Esophagus squamous epithelium (tissue), 5 donors: ENCODE measurements around the gene KIF6. TPM values are rescaled to one million over a fixed set of nuclear protein-coding genes. Genes with fewer than 3 reads are reported as not detected.
A peak's percentile ranks its signal among the peaks of the same experiment; 100 is the strongest.

Experiments
- DNase-seq: peaks from one replicate; lab custom pipeline; 2025; lab: John Stamatoyannopoulos, UW
- H3K27ac ChIP-seq, 4 donors: fragments of 200-600 bp; sonication (generic); one replicate each; pipeline ENCODE4 v1.5.1; 2016 to 2019; ENCODE audit warnings: mild to moderate bottlenecking in 1 of 4
- H3K27me3 ChIP-seq, 4 donors: fragments of 200-600 bp; sonication (generic); 1 replicate in 3 of 4; 2 replicates in 1 of 4; pipeline versions ENCODE4 v1.5.1 to v1.6.0; 2017 to 2021; ENCODE audit warnings: antibody characterized with exemption in 1 of 4
- H3K36me3 ChIP-seq, 3 donors: fragments of 200-600 bp; sonication (generic); one replicate each; pipeline ENCODE4 v1.5.1; 2016 to 2019
- H3K4me1 ChIP-seq, 3 donors: fragments of 200-600 bp; sonication (generic); one replicate each; pipeline ENCODE4 v1.5.1; 2017 to 2019
- H3K4me3 ChIP-seq, 4 donors: fragments of 200-600 bp; sonication (generic); 1 replicate in 3 of 4; 2 replicates in 1 of 4; pipeline ENCODE4 v1.5.1; 2016 to 2019; ENCODE audit warnings: mild to moderate bottlenecking in 2 of 4, moderate library complexity in 1 of 4
- H3K9me3 ChIP-seq, 3 donors: fragments of 200-600 bp; sonication (generic); one replicate each; pipeline ENCODE4 v1.5.1; 2016 to 2019
- CTCF ChIP-seq, 6 experiments: fragments of 450-650 bp in 4 of 6; fragments of 200-600 bp in 2 of 6; sonication (generic) in 2 of 6; IDR thresholded peaks; one replicate each; pipeline ENCODE4 v1.5.1; 2016 to 2019; ENCODE audit warnings: antibody characterized with exemption in 6 of 6, mild to moderate bottlenecking in 4 of 6, moderate library complexity in 4 of 6
- POLR2A ChIP-seq, 4 donors: fragments of 450-650 bp; IDR thresholded peaks; one replicate each; pipeline ENCODE4 v1.6.1; 2017; ENCODE audit warnings: antibody characterized with exemption in 4 of 4, mild to moderate bottlenecking in 4 of 4, moderate library complexity in 3 of 4
- WGBS, 2 donors: methylation state at CpG; one replicate each; pipeline ENCODE4 v1.1.5; 2018; 5-methylcytosine and 5-hydroxymethylcytosine counted together
- intact Hi-C: fragments of 100-400 bp; cut with DNase I; formaldehyde crosslinking; loops from one replicate; pipeline ENCODE4 v1.15.0; 2022
- total RNA-seq, 4 donors: library from RNA; depleted of rRNA; stranded (reverse); fragments of >200 nt; gene quantifications; one replicate each; pipeline ENCODE4 v1.1.0, GENCODE V29; 2016
- donor health status: DM: yes; HTN: yes; CAD: no.

KIF6 gene
- total RNA-seq, 4 donors from 2014 or later: 0.19 TPM; not detected in 3

GRCh38 chr6:39378175-39378959 is 346.8 kb downstream of the KIF6 start:
- Histone ChIP-seq H3K4me1 (peaks cover 0 to 3% (median 0%) of the 10 kb centered on the region in 3 donors), H3K4me3 (no peak overlapping the region), H3K9me3 (no peaks in the 10 kb centered on the region), H3K36me3 (no peaks in the 10 kb centered on the region), H3K27me3 (no peaks in the 10 kb centered on the region), H3K27ac (no peak overlapping the region)
- no peak for DNase-seq
- WGBS, 2 donors: 76 to 89% methylated on average over 9 to 10 of the region's 10 CpGs
- intact Hi-C loops: no loop called here
- no peak for TF ChIP-seq CTCF (IDR thresholded peaks at IDR 0.05)
- TF ChIP-seq POLR2A (IDR thresholded peaks at IDR 0.05): no peak

DNA sequence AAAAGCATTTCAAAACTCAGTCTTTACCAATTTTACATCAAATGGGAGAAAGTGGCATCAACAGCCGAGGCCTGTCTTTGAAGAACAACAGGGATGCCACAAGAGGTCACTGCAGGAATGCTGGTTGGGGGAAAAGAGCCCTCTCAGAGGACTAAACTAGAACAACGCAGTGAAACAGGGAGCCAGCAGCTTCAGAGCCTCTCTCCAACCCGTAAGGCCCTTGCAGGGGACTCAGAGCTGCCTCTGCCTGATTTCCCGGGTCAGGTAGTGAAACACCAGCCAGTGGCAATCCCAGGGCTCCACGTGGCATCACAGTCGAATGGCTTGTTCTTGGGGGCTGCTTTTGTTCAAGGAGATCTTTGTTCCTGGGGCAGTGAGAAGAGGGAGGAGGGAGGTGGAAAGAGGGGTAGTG is 347.7 kb downstream of the KIF6 start:
- H3K27me3 ChIP-seq: no peaks in the 10 kb centered on the region
- no peaks in the 10 kb centered on the region for H3K9me3 ChIP-seq
- 12 to 24% methylated on average over 6 of the region's 6 CpGs for WGBS, 2 donors
- intact Hi-C loops: no loop called here
- DNase-seq: no peak
- TF ChIP-seq CTCF (IDR thresholded peaks at IDR 0.05) (peak in 5 of 6 experiments; percentile 39 to 59 (median 50)), POLR2A (IDR thresholded peaks at IDR 0.05) (no peak)
- H3K27ac ChIP-seq: no peak overlapping the region
- H3K4me3 ChIP-seq: no peak overlapping the region
- peaks cover 0 to 3% (median 0%) of the 10 kb centered on the region in 3 donors for H3K4me1 ChIP-seq
- H3K36me3 ChIP-seq: no peaks in the 10 kb centered on the region

GRCh38 chr6:39375405-39375804 is 349.8 kb downstream of the KIF6 start:
- Histone ChIP-seq H3K27me3 (no peaks in the 10 kb centered on the region), H3K27ac (no peak overlapping the region), H3K9me3 (no peaks in the 10 kb centered on the region), H3K4me1 (peaks cover 0 to 3% (median 0%) of the 10 kb centered on the region in 3 donors), H3K36me3 (no peaks in the 10 kb centered on the region), H3K4me3 (no peak overlapping the region)
- no peak for DNase-seq
- intact Hi-C loops: no loop called here
- 70 to 85% methylated on average over 3 of the region's 3 CpGs for WGBS, 2 donors
- no peak for TF ChIP-seq POLR2A (IDR thresholded peaks at IDR 0.05)
- TF ChIP-seq CTCF (IDR thresholded peaks at IDR 0.05): no peak

DNA sequence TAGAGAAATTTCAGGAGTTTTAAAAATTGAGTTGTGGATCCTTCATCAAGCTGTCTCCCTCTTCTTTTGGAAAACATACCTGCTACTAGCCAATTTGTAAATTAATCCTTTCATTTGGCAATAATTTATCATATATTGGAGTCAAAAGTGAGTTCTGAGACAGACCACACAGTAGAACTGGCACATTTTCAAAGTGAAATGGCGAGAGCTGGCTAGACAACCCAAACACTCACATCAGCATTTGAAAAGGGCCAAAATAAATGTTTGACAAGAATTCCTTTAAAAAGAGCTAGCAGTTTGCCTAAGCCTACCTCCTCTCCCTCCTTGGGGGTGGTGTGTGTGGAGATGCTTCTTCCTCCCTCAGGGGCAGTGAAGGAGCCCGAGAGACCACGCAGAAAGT is 354.8 kb downstream of the KIF6 start:
- no peak for DNase-seq
- no peak for TF ChIP-seq CTCF (IDR thresholded peaks at IDR 0.05)
- no peak for TF ChIP-seq POLR2A (IDR thresholded peaks at IDR 0.05)
- no peak overlapping the region for H3K4me3 ChIP-seq
- H3K27me3 ChIP-seq: no peaks in the 10 kb centered on the region
- WGBS, 2 donors: 31 to 65% methylated on average over 3 of the region's 3 CpGs
- no peaks in the 10 kb centered on the region for H3K9me3 ChIP-seq
- no peak overlapping the region for H3K27ac ChIP-seq
- intact Hi-C loops: no loop called here
- no peaks in the 10 kb centered on the region for H3K36me3 ChIP-seq
- no peaks in the 10 kb centered on the region for H3K4me1 ChIP-seq

DNA sequence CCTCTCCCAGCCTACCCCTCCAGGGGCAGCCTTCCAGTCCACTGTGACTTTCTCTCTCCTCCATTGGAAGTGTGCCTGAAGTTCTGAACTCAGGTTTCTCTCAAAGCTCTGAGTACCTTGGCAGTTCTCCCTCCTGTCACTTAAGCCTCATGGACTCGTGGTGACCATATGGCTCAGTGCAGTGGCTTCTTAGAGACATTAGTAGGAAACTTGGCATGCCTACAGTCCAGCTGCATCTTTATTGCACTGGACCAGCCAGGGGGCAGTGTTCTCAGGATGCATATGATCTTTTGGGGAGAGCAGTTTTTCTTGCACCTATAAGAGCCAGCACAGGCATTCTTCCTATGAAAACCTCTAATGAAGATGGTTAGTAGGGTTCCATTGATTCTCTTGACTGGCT is 355.2 kb downstream of the KIF6 start:
- no peaks in the 10 kb centered on the region for H3K36me3 ChIP-seq
- H3K27ac ChIP-seq: no peak overlapping the region
- H3K4me1 ChIP-seq: no peaks in the 10 kb centered on the region
- no peak for DNase-seq
- intact Hi-C loops: no loop called here
- no peaks in the 10 kb centered on the region for H3K9me3 ChIP-seq
- H3K27me3 ChIP-seq: no peaks in the 10 kb centered on the region
- no peak overlapping the region for H3K4me3 ChIP-seq
- TF ChIP-seq POLR2A (IDR thresholded peaks at IDR 0.05): no peak
- peak in 1 of 6 experiments; percentile 16 for TF ChIP-seq CTCF (IDR thresholded peaks at IDR 0.05)
- 0% methylated on average over 1 of the region's 1 CpG; no CpG with 5 or more reads in 1 of the 2 donors for WGBS, 2 donors
